K562 (cell line): ENCODE measurements around the gene ZNHIT2. TPM values are rescaled to one million over a fixed set of nuclear protein-coding genes. Genes with fewer than 3 reads are reported as not detected.
A peak's percentile ranks its signal among the peaks of the same experiment; 100 is the strongest.

Experiments used
- CHD2 ChIP-seq: IDR thresholded peaks from 2 replicates; pipeline ENCODE4 v1.6.1; 2011; ENCODE audit warnings: low read depth, low read length
- CHD4 ChIP-seq: fragments of 200-600 bp; sonication (generic); IDR thresholded peaks from 3 replicates; pipeline ENCODE4 v1.6.1; 2012; ENCODE audit warnings: low read depth, mild to moderate bottlenecking, mixed read lengths, low read length, inconsistent platforms; ENCODE audit not compliant: insufficient read depth, insufficient replicate concordance, poor library complexity, severe bottlenecking
- E2F8 ChIP-seq: fragments of 450-650 bp; IDR thresholded peaks from 2 replicates; pipeline ENCODE4 v1.7.1; 2018; ENCODE audit warnings: mild to moderate bottlenecking, low read depth; ENCODE audit not compliant: partially characterized antibody
- ESRRA ChIP-seq: fragments of 450-650 bp; IDR thresholded peaks from 2 replicates; pipeline ENCODE4 v1.6.1; 2014; ENCODE audit warnings: low read depth, mild to moderate bottlenecking, moderate library complexity, borderline replicate concordance
- ESRRB ChIP-seq: fragments of 250-450 bp; sonication (Bioruptor Pico); IDR thresholded peaks from 2 replicates; pipeline ENCODE4 v1.5.0; 2020; ENCODE audit warnings: mild to moderate bottlenecking, moderate library complexity, borderline replicate concordance
- FOXM1 ChIP-seq, 2 experiments: fragments of 450-650 bp in 1 of 2; sonication (generic) in 1 of 2; formaldehyde crosslinking in 1 of 2; IDR thresholded peaks; 2 replicates each; pipeline versions ENCODE4 v1.6.1 to v1.9.0; 2017 to 2022; ENCODE audit warnings: low read depth in 2 of 2, mild to moderate bottlenecking in 2 of 2, missing genetic modification reagents in 1 of 2, moderate library complexity in 1 of 2
- HCFC1 ChIP-seq: IDR thresholded peaks from 2 replicates; pipeline ENCODE4 v1.6.1; 2012; ENCODE audit warnings: low read depth, low read length, improper control_type of control experiment
- HINFP ChIP-seq: fragments of 450-650 bp; conservative IDR thresholded peaks from 2 replicates; pipeline ENCODE4 v1.6.1; 2016; ENCODE audit warnings: missing genetic modification characterization, low read depth, mild to moderate bottlenecking, control low read depth, missing compliant biosample characterization
- KDM2B ChIP-seq: fragments of 250-450 bp; sonication (Bioruptor Pico); IDR thresholded peaks from 2 replicates; pipeline ENCODE4 v1.8.0; 2021; ENCODE audit warnings: mild to moderate bottlenecking, moderate library complexity
- POLR2A ChIP-seq: fragments of 450-650 bp; conservative IDR thresholded peaks from 2 replicates; pipeline ENCODE4 v1.6.1; 2016
- PRPF4 ChIP-seq: fragments of 200-400 bp; formaldehyde crosslinking; IDR thresholded peaks from one replicate; pipeline ENCODE4 v1.6.1; 2017; ENCODE audit warnings: low read length, low read depth, mild to moderate bottlenecking; ENCODE audit not compliant: insufficient read depth, poor library complexity, severe bottlenecking
- RBBP5 ChIP-seq: fragments of 200-600 bp; sonication (generic); IDR thresholded peaks from 2 replicates; pipeline ENCODE4 v1.6.1; 2012; ENCODE audit warnings: borderline replicate concordance, mild to moderate bottlenecking, low read length, control low read depth, inconsistent platforms; ENCODE audit not compliant: insufficient read depth, poor library complexity, severe bottlenecking
- RBM14 ChIP-seq: fragments of 200-400 bp; formaldehyde crosslinking; IDR thresholded peaks from 2 replicates; pipeline ENCODE4 v1.6.1; 2018; ENCODE audit warnings: low read depth, mild to moderate bottlenecking, low read length, moderate library complexity, borderline replicate concordance; ENCODE audit not compliant: insufficient read depth
- RBM39 ChIP-seq: fragments of 200-400 bp; formaldehyde crosslinking; optimal IDR thresholded peaks from 2 replicates; pipeline ENCODE3; 2018; ENCODE audit warnings: low read depth, low read length
- SUPT5H ChIP-seq: fragments of 450-650 bp; IDR thresholded peaks from 2 replicates; pipeline ENCODE4 v1.6.1; 2016
- ZBTB8A ChIP-seq: fragments of 450-650 bp; IDR thresholded peaks from 2 replicates; pipeline ENCODE4 v1.6.1; 2018; ENCODE audit warnings: mild to moderate bottlenecking, moderate library complexity; ENCODE audit not compliant: partially characterized antibody
- ZNF184 ChIP-seq: sonication (generic); formaldehyde crosslinking; IDR thresholded peaks from 2 replicates; pipeline ENCODE4 v1.5.0; 2020; ENCODE audit warnings: missing genetic modification reagents
- polyA plus RNA-seq, 8 experiments: library from polyadenylated mRNA; depleted of rRNA in 4 of 8; stranded (reverse) in 5 of 8; unstranded in 3 of 8; fragments of >200 nt; fragmentation: Nextera tagmentation in 2 of 8; fragmentation: Illumina TruSeq in 1 of 8; extraction: Ambion mirVana in 2 of 8; extraction: Trizol in 1 of 8; gene quantifications; 2 replicates each; pipeline versions ENCODE4 v1.2.1 to v1.2.3, GENCODE V29; 2011 to 2014; ENCODE audit warnings: inconsistent platforms in 1 of 8, missing spikeins in 1 of 8
- total RNA-seq, 7 experiments: library from RNA; depleted of rRNA in 6 of 7; stranded (reverse); fragments of >200 nt in 6 of 7; fragmentation: Illumina TruSeq in 2 of 7; extraction: Trizol in 2 of 7; gene quantifications; 2 replicates each; pipeline versions ENCODE4 v1.2.1 to v1.2.3, GENCODE V29; 2011 to 2021; ENCODE audit warnings: low replicate concordance in 1 of 7
- TF ChIP-seq, protein P1 (sequence below): fragments of 450-650 bp; IDR thresholded peaks from 2 replicates; pipeline ENCODE4 v1.6.1; 2018; ENCODE audit not compliant: partially characterized antibody

The ZNHIT2 gene
- total and polyA plus RNA-seq, 9 of the 15 experiments (the other 6 are each of a cell fraction or from before 2014, with no cell fraction given): 0.08 to 39.0 (median 2.5) TPM

DNA sequence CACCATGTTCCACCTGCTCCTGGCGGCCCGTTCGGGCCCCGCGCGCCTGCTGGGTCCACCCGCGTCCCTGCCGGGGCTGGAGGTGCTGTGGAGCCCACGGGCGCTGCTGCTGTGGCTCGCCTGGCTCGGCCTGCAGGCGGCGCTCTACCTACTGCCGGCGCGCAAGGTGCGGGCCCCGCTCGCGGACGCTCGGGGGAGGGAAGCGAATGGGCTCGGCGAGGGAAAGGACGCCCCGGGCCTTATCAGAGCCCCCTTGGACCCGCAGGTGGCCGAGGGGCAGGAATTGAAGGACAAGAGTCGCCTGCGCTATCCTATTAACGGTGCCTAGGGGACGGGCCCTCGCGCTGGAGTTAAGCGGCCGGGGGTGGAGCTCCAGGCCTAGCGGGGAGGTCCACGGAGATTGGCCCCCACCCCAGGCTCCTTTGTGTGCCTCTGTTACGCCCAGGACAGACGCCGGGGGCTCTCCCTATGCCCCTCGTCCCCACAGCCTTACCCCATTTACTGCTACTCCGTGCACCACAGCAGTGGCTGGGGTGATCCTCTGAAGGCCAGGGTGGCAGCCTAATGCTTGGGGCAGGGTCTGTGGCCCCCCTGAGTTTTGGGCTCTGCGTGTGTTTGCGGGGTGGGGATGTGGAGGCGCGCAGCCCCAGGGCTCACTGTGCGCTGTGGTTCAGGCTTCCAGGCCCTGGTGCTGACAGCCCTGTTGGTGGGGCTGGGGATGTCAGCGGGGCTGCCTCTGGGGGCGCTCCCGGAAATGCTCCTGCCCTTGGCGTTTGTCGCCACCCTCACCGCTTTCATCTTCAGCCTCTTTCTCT is 4.7 kb downstream of the ZNHIT2 start (continued):
- TF ChIP-seq RBM39 (peak; percentile 19), POLR2A (peak; percentile 58), CHD4 (no peak), ESRRB (CRISPR knock-in tag) (no peak), ZBTB8A (no peak), CHD2 (peak; percentile 33; the same call in 1 of the 2 replicates), E2F8 (no peak), RBBP5 (peak; percentile 70), HCFC1 (no peak), FOXM1 (IDR thresholded peaks at IDR 0.05; ENCODE audit: low read depth) (no peak), FOXM1 (CRISPR knock-in tag; IDR thresholded peaks at IDR 0.05; ENCODE audit: low read depth) (peak; percentile 85; the same call in 1 of the 2 replicates), RBM14 (no peak), ESRRA (peak; percentile 60), KDM2B (0 out of 2 replicates have a peak, but pooled peaks have one; percentile 57), HINFP (0 out of 2 replicates have a peak, but pooled peaks have one; percentile 24), ZNF184 (CRISPR knock-in tag) (no peak), SUPT5H (peak; percentile 34; the same call in 1 of the 2 replicates), PRPF4 (peak; percentile 50)
- TF ChIP-seq, protein P1, sequence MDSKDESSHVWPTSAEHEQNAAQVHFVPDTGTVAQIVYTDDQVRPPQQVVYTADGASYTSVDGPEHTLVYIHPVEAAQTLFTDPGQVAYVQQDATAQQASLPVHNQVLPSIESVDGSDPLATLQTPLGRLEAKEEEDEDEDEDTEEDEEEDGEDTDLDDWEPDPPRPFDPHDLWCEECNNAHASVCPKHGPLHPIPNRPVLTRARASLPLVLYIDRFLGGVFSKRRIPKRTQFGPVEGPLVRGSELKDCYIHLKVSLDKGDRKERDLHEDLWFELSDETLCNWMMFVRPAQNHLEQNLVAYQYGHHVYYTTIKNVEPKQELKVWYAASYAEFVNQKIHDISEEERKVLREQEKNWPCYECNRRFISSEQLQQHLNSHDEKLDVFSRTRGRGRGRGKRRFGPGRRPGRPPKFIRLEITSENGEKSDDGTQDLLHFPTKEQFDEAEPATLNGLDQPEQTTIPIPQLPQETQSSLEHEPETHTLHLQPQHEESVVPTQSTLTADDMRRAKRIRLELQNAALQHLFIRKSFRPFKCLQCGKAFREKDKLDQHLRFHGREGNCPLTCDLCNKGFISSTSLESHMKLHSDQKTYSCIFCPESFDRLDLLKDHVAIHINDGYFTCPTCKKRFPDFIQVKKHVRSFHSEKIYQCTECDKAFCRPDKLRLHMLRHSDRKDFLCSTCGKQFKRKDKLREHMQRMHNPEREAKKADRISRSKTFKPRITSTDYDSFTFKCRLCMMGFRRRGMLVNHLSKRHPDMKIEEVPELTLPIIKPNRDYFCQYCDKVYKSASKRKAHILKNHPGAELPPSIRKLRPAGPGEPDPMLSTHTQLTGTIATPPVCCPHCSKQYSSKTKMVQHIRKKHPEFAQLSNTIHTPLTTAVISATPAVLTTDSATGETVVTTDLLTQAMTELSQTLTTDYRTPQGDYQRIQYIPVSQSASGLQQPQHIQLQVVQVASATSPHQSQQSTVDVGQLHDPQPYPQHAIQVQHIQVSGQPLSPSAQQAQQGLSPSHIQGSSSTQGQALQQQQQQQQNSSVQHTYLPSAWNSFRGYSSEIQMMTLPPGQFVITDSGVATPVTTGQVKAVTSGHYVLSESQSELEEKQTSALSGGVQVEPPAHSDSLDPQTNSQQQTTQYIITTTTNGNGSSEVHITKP: peak; percentile 66
